HEK293T (cell line): ENCODE results near the gene TBC1D14.

ENCODE experiments used
- CTCF ChIA-PET: fragments of 350-600 bp; formaldehyde crosslinking; extraction: SDS; loops from one replicate; lab custom pipeline; 2021; ENCODE audit warnings: antibody characterized with exemption, inconsistent platforms; lab: Yijun Ruan, JAX
- POLR2A ChIA-PET: fragments of 350-600 bp; formaldehyde crosslinking; extraction: SDS; loops from one replicate; lab custom pipeline; 2020; ENCODE audit warnings: antibody characterized with exemption, inconsistent platforms; lab: Yijun Ruan, JAX
- DNase-seq: peaks from one replicate; pipeline ENCODE4 v3.0.0; 2012; ENCODE audit warnings: mixed read lengths; ENCODE audit errors: extremely low spot score
- ARNT ChIP-seq: fragments of 450-650 bp; IDR thresholded peaks from 2 replicates; pipeline ENCODE4 v1.6.1; 2017; ENCODE audit warnings: mild to moderate bottlenecking
- BHLHE40 ChIP-seq: fragments of 450-650 bp; IDR thresholded peaks from 2 replicates; pipeline ENCODE4 v1.6.1; 2016; ENCODE audit warnings: mild to moderate bottlenecking, moderate library complexity, borderline replicate concordance
- CTBP1 ChIP-seq: fragments of 450-650 bp; IDR thresholded peaks from 2 replicates; pipeline ENCODE4 v1.6.1; 2016; ENCODE audit warnings: borderline replicate concordance
- ELF4 ChIP-seq: fragments of 450-650 bp; IDR thresholded peaks from 2 replicates; pipeline ENCODE4 v1.6.1; 2017; ENCODE audit warnings: antibody characterized with exemption
- FOXA1 ChIP-seq: fragments of 450-650 bp; IDR thresholded peaks from 2 replicates; pipeline ENCODE4 v1.6.1; 2016; ENCODE audit warnings: mild to moderate bottlenecking
- FOXK2 ChIP-seq: fragments of 450-650 bp; IDR thresholded peaks from 2 replicates; pipeline ENCODE4 v1.6.1; 2016; ENCODE audit warnings: mild to moderate bottlenecking
- FOXM1 ChIP-seq: fragments of 450-650 bp; IDR thresholded peaks from 2 replicates; pipeline ENCODE4 v1.6.1; 2017; ENCODE audit warnings: mild to moderate bottlenecking, borderline replicate concordance
- HDGF ChIP-seq: fragments of 450-650 bp; IDR thresholded peaks from 2 replicates; pipeline ENCODE4 v1.6.1; 2017; ENCODE audit warnings: antibody characterized with exemption, borderline replicate concordance
- L3MBTL2 ChIP-seq: fragments of 450-650 bp; conservative IDR thresholded peaks from 2 replicates; pipeline ENCODE4 v1.6.1; 2016; ENCODE audit warnings: mild to moderate bottlenecking
- LEF1 ChIP-seq: fragments of 450-650 bp; IDR thresholded peaks from 2 replicates; pipeline ENCODE4 v1.6.1; 2017; ENCODE audit warnings: mild to moderate bottlenecking, borderline replicate concordance
- NFRKB ChIP-seq: fragments of 450-650 bp; IDR thresholded peaks from 2 replicates; pipeline ENCODE4 v1.6.1; 2016; ENCODE audit warnings: mild to moderate bottlenecking, moderate library complexity
- PKNOX1 ChIP-seq: fragments of 450-650 bp; IDR thresholded peaks from 2 replicates; pipeline ENCODE4 v1.6.1; 2016
- SP1 ChIP-seq: fragments of 450-650 bp; IDR thresholded peaks from 2 replicates; pipeline ENCODE4 v1.6.1; 2017
- SUZ12 ChIP-seq: fragments of 450-650 bp; IDR thresholded peaks from 2 replicates; pipeline ENCODE4 v1.6.1; 2016; ENCODE audit warnings: mild to moderate bottlenecking
- TARDBP ChIP-seq: fragments of 450-650 bp; IDR thresholded peaks from 2 replicates; pipeline ENCODE4 v1.6.1; 2016
- ZNF384 ChIP-seq: fragments of 450-650 bp; IDR thresholded peaks from 2 replicates; pipeline ENCODE4 v1.6.1; 2016

Gene TBC1D14

DNA sequence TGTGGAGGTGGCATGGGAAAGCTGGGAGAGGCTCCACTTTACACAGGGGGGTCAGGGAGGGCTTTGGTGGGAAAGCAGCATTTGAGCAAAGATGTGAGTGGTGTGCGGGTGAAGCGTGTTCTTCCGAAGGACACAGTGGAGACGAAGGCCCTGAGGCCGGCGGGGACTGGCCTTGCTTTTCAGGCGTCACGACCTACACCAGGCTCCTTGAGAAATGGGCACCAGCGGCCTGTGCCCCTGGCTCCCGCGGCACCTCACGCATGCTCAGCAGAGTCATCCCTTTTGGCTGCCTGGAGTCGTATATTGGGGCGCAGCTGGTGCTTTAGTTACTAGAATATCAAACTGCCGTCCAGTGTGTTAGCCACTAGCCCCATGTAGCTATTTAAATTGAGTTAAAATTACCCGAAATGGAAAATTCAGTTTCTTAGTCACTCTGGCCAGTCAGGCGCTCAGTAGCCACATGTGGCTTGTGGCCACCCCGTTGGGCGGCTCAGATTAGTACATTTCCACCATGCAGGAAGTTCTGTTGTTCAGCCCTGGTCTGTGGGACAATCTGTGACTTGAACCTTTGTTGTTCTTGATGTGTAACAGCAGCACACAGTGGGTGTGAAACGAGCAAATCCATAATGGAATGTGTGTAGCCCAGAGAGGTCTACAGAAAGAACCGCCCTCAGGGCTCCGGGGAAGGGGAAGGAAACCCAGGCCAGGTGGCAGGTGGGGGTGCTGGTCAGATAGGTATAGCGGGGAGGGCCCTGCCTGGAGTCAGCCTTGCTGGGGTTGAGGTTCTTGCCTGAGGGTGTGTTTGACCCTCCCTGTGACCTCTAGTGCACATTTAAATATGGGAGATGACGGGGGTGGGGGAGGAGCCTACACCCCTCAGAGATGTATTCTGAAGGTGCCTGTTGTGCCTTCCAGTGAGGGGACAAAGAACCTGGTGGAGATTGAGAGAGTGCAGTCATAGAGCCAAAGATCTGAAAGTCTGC lies 30.4 kb downstream of the TBC1D14 start:
- POLR2A ChIA-PET = no interaction called here
- TF ChIP-seq SUZ12 = no peak
- no peak for TF ChIP-seq HDGF
- TF ChIP-seq CTBP1 = no peak
- no peak for TF ChIP-seq L3MBTL2
- TF ChIP-seq PKNOX1 = no peak
- no peak for TF ChIP-seq FOXM1
- TF ChIP-seq NFRKB = no peak
- no peak for TF ChIP-seq FOXA1
- TF ChIP-seq ZNF384 = no peak
- CTCF ChIA-PET = no interaction called here
- no peak for DNase-seq

- CTCF ChIA-PET = no interaction called here
- DNase-seq = no peak
- POLR2A ChIA-PET = no interaction called here
- no peak for TF ChIP-seq ZNF384
- no peak for TF ChIP-seq FOXK2
- TF ChIP-seq SUZ12 = no peak
- TF ChIP-seq ARNT = no peak
- no peak for TF ChIP-seq NFRKB
- no peak for TF ChIP-seq SP1
- TF ChIP-seq TARDBP = no peak
- TF ChIP-seq FOXM1 = no peak
- TF ChIP-seq PKNOX1 = no peak
- TF ChIP-seq FOXA1 = no peak
- no peak for TF ChIP-seq BHLHE40
- TF ChIP-seq ELF4 = no peak
- no peak for TF ChIP-seq CTBP1
- no peak for TF ChIP-seq L3MBTL2
- TF ChIP-seq LEF1 = no peak
- no peak for TF ChIP-seq HDGF
These were observed 31.1 kb downstream of the TBC1D14 start for GRCh38 chr4:6940744-6941137.

DNA sequence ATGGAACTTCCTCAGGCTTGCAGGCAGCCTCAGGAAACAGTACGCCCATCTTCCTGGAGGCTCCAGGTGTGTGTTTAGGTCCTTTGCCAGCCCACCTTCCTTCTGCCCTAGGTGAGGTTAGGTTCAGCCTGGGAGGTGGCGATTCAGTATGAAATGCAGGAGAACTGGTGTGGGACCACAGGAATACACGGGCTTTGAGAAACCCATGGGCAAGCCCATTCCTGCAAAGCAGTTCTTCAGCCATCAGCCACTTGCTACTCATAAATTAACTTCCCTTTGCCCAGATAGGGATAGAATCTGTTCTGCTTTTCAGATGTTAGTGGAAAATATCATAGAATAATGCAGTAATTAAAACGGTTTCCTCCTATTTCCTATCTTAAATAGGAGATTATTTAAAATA lies 32.2 kb downstream of the TBC1D14 start:
- no peak for TF ChIP-seq SUZ12
- TF ChIP-seq ZNF384 = no peak
- no peak for TF ChIP-seq FOXK2
- TF ChIP-seq L3MBTL2 = no peak
- TF ChIP-seq TARDBP = no peak
- no peak for TF ChIP-seq NFRKB
- TF ChIP-seq ELF4 = no peak
- no peak for TF ChIP-seq HDGF
- no peak for TF ChIP-seq FOXM1
- TF ChIP-seq PKNOX1 = no peak
- no peak for TF ChIP-seq ARNT
- DNase-seq = no peak
- POLR2A ChIA-PET = interaction anchor here (0.8 to 1.3 kb wide), 2 partner anchors 33 to 45 kb away, joined by 3 to 5 read pairs; partner anchors contain the start of gene TBC1D14
- CTCF ChIA-PET = interaction anchor here (1.0 kb wide), 1 partner anchor 129 kb away, joined by 3 read pairs; no protein-coding TSS in a partner anchor

GRCh38 chr4:6942238-6942800 lies 32.7 kb downstream of the TBC1D14 start:
- TF ChIP-seq FOXM1 = no peak
- TF ChIP-seq HDGF = no peak
- no peak for TF ChIP-seq L3MBTL2
- TF ChIP-seq NFRKB = no peak
- no peak for TF ChIP-seq ELF4
- TF ChIP-seq SP1 = no peak
- no peak for TF ChIP-seq TARDBP
- TF ChIP-seq BHLHE40 = no peak
- no peak for TF ChIP-seq SUZ12
- no peak for TF ChIP-seq PKNOX1
- TF ChIP-seq ARNT = no peak
- TF ChIP-seq FOXA1 = no peak
- TF ChIP-seq CTBP1 = no peak
- POLR2A ChIA-PET = interaction anchor here (0.8 to 1.3 kb wide), 2 partner anchors 33 to 45 kb away, joined by 3 to 5 read pairs; partner anchors contain the start of gene TBC1D14
- CTCF ChIA-PET = interaction anchor here (1.0 kb wide), 1 partner anchor 129 kb away, joined by 3 read pairs; no protein-coding TSS in a partner anchor
- DNase-seq = no peak

- ChIA-PET POLR2A (no interaction called here), CTCF (interaction anchor here (1.0 kb wide), 1 partner anchor 128 kb away, joined by 3 read pairs; no protein-coding TSS in a partner anchor)
- no peak for TF ChIP-seq HDGF
- no peak for TF ChIP-seq TARDBP
- TF ChIP-seq NFRKB = no peak
- no peak for TF ChIP-seq FOXM1
- no peak for TF ChIP-seq CTBP1
- no peak for TF ChIP-seq LEF1
- TF ChIP-seq L3MBTL2 = no peak
- DNase-seq = no peak
These were observed 33.6 kb downstream of the TBC1D14 start for GRCh38 chr4:6943012-6943884.
